Panc1 (cell line): ENCODE results near the gene OR51Q1.

Source experiments
- CTCF ChIP-seq: fragments of 450-650 bp; IDR thresholded peaks from 2 replicates; pipeline ENCODE4 v1.5.1; 2017; ENCODE audit warnings: mild to moderate bottlenecking
- POLR2AphosphoS5 ChIP-seq: IDR thresholded peaks from 2 replicates; pipeline ENCODE4 v1.6.1; 2012; ENCODE audit warnings: mild to moderate bottlenecking, low read depth, low read length, moderate library complexity
- SIN3A ChIP-seq: IDR thresholded peaks from 2 replicates; pipeline ENCODE4 v1.6.1; 2012; ENCODE audit warnings: low read depth, mild to moderate bottlenecking, low read length, moderate library complexity, borderline replicate concordance; ENCODE audit not compliant: insufficient read depth

GRCh38 chr11:5384335-5384734, 37.6 kb upstream of the OR51Q1 start:
- TF ChIP-seq POLR2AphosphoS5, result no peak
- TF ChIP-seq SIN3A, result no peak
- no peak for TF ChIP-seq CTCF
